OCI-LY1 (cell line): ENCODE results near the gene DNAJB1.

Source experiments
- EZH2 ChIP-seq: fragments of 200-600 bp; sonication (generic), shearing (Covaris generic); IDR thresholded peaks from 2 replicates; pipeline ENCODE4 v1.8.0; 2017; ENCODE audit warnings: borderline replicate concordance, mixed run types, mild to moderate bottlenecking, antibody characterized with exemption, low read length, moderate library complexity, mixed read lengths
- TF ChIP-seq, protein P1 (sequence below): fragments of 200-600 bp; sonication (generic), shearing (Covaris generic); IDR thresholded peaks from 2 replicates; pipeline ENCODE4 v1.5.1; 2017; ENCODE audit warnings: mild to moderate bottlenecking, antibody characterized with exemption, low read length, moderate library complexity, mixed read lengths

DNA sequence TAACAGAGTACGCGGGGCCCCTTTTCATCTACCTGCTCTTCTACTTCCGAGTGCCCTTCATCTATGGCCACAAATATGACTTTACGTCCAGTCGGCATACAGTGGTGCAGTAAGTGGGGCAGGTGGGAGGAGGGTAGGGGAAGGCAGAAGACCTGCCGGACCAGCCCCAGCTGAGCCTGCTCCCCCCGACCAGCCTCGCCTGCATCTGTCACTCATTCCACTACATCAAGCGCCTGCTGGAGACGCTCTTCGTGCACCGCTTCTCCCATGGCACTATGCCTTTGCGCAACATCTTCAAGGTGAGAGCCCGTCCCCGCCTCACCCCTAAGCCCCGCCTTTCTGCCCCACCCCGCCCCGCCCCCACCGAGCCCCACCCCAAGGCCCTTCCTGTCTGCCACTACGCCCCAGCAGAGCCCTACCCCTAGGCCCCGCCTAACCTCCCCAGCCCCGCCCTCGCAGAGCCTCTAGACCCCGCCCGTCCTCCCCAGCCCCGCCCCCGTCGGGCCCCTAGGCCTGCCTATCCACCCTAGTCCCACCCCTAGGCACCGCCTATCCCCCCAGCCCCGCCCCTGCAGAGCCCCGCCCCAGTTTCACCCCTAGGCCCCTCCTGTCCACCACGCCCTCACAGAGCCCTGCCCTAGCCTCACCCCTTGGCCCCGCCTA, 45.9 kb upstream of the DNAJB1 start:
- TF ChIP-seq, protein P1, sequence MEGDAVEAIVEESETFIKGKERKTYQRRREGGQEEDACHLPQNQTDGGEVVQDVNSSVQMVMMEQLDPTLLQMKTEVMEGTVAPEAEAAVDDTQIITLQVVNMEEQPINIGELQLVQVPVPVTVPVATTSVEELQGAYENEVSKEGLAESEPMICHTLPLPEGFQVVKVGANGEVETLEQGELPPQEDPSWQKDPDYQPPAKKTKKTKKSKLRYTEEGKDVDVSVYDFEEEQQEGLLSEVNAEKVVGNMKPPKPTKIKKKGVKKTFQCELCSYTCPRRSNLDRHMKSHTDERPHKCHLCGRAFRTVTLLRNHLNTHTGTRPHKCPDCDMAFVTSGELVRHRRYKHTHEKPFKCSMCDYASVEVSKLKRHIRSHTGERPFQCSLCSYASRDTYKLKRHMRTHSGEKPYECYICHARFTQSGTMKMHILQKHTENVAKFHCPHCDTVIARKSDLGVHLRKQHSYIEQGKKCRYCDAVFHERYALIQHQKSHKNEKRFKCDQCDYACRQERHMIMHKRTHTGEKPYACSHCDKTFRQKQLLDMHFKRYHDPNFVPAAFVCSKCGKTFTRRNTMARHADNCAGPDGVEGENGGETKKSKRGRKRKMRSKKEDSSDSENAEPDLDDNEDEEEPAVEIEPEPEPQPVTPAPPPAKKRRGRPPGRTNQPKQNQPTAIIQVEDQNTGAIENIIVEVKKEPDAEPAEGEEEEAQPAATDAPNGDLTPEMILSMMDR: no peak
- no peak for TF ChIP-seq EZH2
